ENCODE measurements around the gene WTAP.
"Not testable (repeated sequence)": the region's sequence is repeated elsewhere in the genome, so short reads cannot be mapped to it uniquely, and the experiment has no call there.

Gene WTAP

DNA sequence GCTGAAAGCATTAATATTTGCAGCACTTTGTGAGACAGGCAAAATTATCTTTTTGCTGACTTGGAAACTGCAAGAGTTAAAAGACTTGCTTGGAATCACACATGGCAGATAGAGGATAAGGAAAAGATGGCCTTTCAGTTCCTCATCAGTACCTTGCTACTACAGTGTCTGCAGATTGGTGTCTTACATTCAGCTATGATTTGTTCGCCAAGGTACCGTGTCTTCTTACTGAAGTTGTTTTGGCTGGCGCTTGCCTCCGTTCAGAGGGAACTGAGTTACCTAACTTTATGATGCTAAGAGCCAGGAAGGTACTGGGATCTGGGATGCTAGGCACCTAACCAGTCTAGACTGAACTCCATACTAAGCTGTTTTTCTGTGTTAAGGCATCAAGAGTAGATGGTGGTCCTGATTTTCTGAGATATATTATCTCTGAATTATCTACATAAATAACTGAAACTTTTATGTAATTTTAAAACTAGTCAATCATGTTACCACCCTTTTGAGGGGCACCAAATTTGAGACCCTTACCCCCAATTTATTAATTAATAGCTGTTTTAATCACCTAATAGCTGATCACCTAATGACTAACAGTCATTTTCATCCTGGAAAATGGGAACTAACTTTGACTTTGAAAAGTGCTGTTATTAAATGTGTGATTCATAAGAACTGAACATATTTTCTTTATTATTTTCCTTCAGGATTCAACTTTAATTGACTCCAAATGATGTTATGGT, 2.5 kb downstream of the WTAP start:
- no peak for DNase-seq (ENCODE audit: low read depth)

- DNase-seq (ENCODE audit: low read depth): no peak
These were observed 3.0 kb downstream of the WTAP start for GRCh38 chr6:159730332-159730676.

DNA sequence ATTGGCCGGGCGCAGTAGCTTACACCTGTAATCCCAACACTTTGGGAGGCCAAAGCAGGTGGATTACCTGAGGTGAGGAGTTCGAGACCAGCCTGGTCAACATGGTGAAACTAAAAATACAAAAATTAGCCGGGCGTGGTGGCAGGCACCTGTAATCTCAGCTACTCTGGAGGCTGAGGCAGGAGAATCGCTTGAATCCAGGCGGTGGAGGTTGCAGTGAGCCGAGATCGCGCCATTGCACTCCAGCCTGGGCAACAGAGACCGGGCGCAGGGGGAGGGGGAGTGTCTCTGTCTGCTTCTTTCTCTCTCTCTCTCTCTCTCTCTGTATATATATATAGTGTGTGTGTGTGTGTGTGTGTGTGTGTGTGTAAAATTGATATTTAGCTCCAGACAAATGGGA, 5.2 kb downstream of the WTAP start:
- DNase-seq (ENCODE audit: low read depth): not testable (repeated sequence)

DNA sequence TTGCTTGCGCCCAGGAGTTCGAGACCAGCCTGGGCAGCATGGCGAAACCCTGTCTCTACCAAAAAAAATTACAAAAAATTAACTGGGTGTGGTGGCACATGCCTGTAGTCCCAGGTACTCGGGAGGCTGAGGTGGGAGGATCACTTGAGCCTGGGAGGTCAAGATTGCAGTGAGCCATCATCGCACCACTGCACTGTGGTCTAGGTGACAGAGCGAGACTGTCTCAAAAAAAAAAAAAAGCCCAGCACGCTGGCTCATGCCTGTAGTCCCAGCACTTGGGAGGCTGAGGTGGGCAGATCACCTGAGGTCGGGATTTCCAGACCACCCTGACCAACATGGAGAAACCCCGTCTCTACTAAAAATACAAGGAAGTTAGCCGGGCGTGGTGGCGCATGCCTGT, 6.1 kb downstream of the WTAP start:
- not testable (repeated sequence) for DNase-seq (ENCODE audit: low read depth)

DNA sequence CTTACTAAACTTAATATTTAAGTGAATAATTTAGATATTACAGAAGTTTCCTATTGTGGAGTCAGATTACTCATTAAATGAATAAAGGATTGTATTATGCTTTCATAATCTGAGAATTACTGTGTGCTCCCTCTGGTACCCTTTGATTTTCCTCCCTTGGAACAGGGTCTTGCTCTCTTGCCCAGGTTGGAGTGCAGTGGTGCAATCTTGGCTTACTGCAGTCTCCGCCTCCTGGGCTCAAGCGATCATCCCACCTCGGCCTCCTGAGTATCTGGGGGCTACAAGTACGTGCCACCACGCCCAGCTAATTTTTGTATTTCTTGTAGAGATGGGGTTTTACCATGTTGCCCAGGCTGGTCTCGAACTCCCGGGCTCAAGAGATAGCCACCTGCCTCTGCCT, 9.6 kb downstream of the WTAP start:
- no peak for DNase-seq (ENCODE audit: low read depth)

GRCh38 chr6:159739341-159739740, 12.0 kb downstream of the WTAP start:
- DNase-seq (ENCODE audit: low read depth): no peak

- DNase-seq (ENCODE audit: low read depth): no peak
These were observed 14.9 kb downstream of the WTAP start for GRCh38 chr6:159742165-159742564.

DNA sequence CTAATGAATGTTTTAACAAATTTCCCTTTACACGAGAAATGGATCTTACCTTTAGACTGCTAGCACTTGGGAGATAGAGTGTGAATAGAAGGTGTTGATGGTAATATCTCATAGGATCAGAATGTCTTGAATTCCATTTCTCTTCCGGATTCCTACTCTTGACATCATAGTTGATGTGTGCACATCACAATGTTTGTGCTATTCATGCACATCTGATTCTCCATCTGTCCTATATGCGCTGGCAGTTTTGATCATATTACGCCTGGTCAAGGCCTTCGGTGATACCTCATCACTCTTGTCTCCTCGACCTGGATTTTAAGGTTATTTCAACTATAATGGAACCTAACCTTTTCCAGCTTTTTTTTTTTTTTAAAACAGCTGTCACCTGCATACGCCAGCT, 17.8 kb downstream of the WTAP start:
- no peak for DNase-seq (ENCODE audit: low read depth)

DNA sequence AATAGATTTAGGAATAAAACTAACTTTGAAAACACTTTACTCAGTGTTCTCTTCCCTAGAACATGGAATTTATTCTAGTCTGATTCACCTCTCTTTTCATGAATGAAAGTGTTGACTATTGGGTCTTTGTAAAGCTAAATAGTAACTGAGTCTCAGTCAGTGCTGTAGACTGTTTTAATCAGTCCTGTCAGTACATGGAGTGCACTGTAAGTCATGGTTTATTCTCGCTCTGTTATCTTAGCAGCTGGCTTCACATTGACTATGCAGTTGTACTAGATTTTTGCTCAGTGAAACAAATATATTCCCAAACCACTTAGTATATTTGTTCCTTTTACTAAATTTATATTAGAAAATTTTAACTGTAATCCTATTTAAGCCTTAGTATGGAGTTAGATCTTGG, 19.5 kb downstream of the WTAP start:
- no peak for DNase-seq (ENCODE audit: low read depth)

DNA sequence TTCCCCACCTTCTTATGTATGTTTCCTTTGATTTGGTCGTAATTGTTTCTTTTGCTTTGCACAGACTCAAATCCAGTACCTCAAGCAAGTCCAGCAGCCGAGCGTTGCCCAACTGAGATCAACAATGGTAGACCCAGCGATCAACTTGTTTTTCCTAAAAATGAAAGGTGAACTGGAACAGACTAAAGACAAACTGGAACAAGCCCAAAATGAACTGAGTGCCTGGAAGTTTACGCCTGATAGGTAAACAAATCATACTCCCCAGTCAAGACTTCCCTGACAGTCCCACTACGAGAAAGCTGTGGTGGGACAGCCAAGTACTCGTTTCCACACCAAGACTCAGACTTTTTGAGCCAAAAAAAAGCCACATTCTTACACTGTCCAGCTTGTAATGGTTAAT, 20.8 kb downstream of the WTAP start:
- not testable (repeated sequence) for DNase-seq (ENCODE audit: low read depth)

DNA sequence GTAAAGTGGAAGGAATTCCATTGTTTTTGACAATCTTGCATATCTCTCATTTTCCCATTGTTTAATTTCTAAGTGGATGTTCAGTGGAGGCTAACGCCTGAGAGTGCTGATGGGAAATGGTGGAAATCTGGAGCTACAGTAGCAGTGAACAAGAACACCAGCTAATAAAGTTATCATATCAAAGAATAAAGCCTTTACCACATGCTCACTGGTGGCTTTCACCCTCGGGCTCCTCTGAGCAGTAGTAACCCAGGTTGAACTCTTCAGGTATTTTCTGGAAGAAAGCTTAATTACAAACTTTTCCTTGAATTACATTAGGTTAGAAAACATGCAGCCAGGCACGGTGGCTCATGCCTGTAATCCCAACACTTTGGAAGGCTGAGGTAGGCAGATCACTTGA, 24.1 kb downstream of the WTAP start:
- DNase-seq (ENCODE audit: low read depth): no peak

- no peak for DNase-seq (ENCODE audit: low read depth)
These were observed 26.0 kb downstream of the WTAP start for GRCh38 chr6:159753081-159753872.

DNA sequence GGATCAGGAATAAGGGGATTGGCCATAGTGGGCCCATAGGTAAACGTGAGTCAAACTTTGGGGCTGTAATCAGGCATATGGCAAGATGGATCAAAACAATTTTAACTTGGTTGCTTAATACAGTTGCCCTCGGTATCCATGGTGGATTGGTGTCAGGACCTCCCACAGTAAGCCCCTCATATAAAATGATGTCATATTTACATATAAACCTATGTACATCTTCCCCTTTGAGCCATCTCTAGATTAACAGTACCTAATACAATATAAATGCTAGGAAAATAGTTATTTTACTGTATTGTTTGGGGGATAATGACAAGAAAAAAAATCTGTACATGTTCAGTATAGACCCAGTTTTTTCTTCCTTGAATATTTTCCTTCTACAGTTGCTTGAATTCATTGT, 27.1 kb downstream of the WTAP start:
- no peak for DNase-seq (ENCODE audit: low read depth)

- no peak for DNase-seq (ENCODE audit: low read depth)
These were observed 27.9 kb downstream of the WTAP start for GRCh38 chr6:159754959-159755914.

- DNase-seq (ENCODE audit: low read depth): no peak
These were observed 29.2 kb downstream of the WTAP start for GRCh38 chr6:159756508-159756907.

DNA sequence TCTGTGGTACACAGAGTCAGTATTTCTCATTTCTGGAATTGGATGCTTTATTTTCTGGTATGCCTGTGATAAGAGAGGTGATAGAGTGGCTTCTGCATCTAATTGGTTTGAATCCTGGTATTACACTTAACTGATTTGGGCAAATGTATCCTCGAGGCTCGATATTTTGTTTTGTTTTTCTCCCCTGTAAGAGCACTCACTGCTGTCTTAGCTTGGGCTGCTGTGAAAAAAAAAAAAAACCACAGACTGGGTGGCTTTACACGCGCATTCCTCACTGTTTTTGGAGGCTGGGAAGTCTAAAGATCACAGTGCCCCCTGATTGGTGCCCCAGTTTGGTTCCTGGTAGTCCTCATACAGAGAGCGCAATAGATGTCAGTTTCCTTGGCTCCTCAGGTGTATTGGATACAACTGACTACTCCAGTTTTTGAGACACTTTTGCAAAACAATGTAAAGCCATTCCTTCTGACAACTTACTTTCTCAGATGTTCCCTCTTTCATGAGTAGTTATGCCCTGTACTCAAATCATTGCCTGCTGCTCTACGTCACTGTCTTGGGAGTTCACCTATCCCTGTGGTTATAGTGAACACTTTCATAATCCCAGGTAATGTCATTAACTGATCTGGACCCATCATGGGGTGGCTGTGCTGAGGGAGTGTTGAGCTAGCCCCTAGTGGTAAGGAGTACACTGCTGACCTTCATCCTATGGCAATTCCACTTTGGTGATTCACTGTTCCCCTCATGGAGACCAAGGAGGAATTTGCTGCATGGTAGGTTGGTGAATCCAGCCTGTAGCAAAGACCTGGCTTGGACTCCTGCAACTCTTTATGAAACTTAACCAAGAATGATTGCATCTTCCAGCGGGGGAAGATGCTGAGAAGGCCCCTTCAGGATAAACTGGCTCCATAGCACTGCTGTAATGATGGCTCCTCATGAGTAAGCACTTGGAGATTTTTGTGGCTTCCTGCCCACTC, 31.0 kb downstream of the WTAP start:
- DNase-seq (ENCODE audit: low read depth): no peak

GRCh38 chr6:159759645-159760044, 32.3 kb downstream of the WTAP start:
- DNase-seq (ENCODE audit: low read depth): no peak

GRCh38 chr6:159760602-159761057, 33.3 kb downstream of the WTAP start:
- DNase-seq (ENCODE audit: low read depth): no peak

DNA sequence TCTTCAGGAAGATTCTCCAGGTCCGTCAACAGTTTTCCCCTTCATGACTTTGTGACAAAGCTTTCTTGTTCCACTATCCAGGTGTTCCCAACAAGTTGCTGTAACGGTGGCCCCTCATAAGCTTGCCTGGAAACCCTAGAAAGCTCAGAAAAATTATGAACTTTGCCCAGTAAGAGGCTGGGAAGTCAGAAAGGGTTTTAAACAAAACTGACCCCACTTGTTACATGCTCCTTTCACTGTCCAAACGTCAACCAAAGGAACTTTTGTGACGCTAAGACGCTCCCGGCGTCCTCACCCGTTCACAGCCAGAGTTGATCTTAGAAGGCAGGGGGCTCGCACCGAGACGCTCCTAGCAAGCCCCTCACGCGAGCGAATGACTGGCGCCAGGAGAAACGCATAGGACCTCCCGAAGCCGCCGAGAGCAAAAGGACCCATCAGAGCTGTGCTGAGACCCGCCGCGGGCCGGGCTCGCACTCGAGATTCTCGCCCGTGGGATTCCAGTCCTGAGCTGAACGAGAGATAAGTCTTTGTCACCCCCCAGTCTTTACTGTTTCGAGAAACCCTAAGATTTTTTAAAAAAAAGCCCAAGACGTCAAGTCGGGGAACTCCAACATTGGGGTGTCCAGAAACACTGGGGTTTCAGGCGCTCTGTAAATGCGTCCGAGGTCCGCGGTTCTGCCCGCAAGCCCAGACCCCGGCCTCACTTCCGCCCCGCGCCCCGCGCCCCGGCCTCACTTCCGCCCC, 34.0 kb downstream of the WTAP start:
- peak; percentile 14 for DNase-seq (ENCODE audit: low read depth)

GRCh38 chr6:159761873-159762680, 34.8 kb downstream of the WTAP start, which contains the start of gene ACAT2:
Gene ACAT2, plus strand, starts transcription at chr6:159762045. Its CDS starts 43 bp downstream, at chr6:159762088.
- DNase-seq (ENCODE audit: low read depth): peak; percentile 90
